ENCODE results near the gene AIDA.

The AIDA gene

GRCh38 chr1:222712253-222713090 lies at the start of gene AIDA, which contains the start of gene BROX:
Gene AIDA (minus strand): TSS chr1:222712491. CDS start chr1:222712317, 174 bp downstream.
Gene BROX (plus strand): TSS chr1:222712564. CDS start chr1:222715700, 3,136 bp downstream.
- no peak for TF ChIP-seq CTCF (conservative IDR thresholded peaks at IDR 0.05)
- H3K27ac ChIP-seq = peak within 1 kb of the TSS; percentile 92

DNA sequence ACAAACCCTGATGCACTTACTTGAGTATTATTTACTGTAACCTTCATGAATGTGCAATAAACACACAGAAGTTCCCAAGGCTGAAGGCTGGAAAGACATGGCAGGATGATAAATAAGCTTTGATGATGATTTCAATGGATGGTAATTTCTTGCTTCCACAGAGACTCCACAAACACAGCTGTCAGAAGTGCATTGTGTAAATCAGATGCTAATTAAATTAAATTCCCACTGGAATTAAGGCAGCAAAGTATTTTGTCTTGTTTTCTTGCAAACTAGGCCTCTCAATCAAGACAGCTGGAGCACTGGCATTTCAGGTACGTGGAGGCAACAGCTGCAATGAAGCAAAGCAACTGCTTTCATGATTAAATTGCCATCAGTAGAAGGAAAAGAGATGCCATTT lies 48.8 kb upstream of the AIDA start:
- TF ChIP-seq CTCF (conservative IDR thresholded peaks at IDR 0.05) = no peak
- H3K27ac ChIP-seq = no peak overlapping the region

GRCh38 chr1:222759451-222760035 lies 47.3 kb upstream of the AIDA start:
- no peak for TF ChIP-seq CTCF (conservative IDR thresholded peaks at IDR 0.05)
- H3K27ac ChIP-seq = no peak overlapping the region

GRCh38 chr1:222757646-222758268 lies 45.5 kb upstream of the AIDA start:
- no peak for TF ChIP-seq CTCF (conservative IDR thresholded peaks at IDR 0.05)
- no peak overlapping the region for H3K27ac ChIP-seq

DNA sequence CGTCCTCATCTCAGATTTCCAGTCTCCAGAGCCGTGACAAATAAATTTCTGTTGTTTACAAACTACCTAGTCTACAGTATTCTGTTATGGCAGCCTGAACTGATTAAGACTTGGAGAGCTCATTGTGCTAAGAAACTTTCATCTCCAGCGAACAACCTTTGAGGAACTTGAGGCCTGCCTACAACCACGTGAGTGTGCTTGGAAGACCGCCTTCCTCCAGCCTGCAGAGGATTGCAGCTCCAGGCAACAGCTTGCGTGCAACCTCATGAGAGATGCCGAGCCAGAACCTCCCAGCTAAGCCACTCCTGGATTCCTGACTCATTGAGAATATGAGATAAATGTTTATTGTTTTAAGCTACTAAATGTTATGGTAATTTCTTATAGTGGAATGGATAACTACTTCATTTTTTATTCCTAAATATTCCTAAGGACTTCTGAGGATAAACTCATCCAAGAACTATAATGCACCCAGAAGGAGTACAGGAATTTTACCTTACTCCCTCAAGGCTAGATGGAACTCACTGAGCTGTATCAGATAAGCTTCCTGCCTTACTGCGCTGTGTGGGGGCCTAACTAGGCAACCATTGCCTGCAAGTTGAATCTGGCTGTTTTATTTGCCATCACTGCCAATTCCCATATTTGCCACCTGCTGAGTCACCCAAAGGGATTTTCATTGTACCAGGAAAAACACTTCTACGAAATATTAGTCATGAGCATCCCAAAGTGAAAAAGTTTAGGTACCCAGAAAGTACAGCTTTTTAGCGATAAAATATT lies 42.3 kb upstream of the AIDA start:
- no peak for TF ChIP-seq CTCF (conservative IDR thresholded peaks at IDR 0.05)
- no peak overlapping the region for H3K27ac ChIP-seq

DNA sequence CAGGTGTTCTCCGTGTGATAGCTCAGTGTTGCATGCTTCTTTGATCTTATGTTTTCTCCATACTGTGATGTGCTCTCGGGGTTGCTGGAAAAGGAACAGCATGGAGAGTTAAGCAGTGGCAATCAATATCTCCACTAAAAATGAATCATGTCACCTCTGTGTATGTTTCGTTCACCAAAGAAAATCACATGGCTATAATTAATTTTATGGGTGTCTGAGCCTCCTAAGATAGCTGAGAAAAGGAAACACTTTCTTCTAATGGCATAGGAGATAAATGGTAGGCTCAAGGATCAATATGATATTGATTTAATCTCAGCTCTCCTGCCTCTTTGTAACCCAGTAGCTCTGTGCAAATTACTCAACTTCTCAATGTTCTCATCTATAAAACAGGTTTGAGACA lies 39.0 kb upstream of the AIDA start:
- no peak for TF ChIP-seq CTCF (conservative IDR thresholded peaks at IDR 0.05)

GRCh38 chr1:222750651-222751050 lies 38.4 kb upstream of the AIDA start:
- no peak for TF ChIP-seq CTCF (conservative IDR thresholded peaks at IDR 0.05)

More for the DNA sequence above, 39.0 kb upstream of the AIDA start:
- H3K27ac ChIP-seq = no peak overlapping the region

More at GRCh38 chr1:222750651-222751050, 38.4 kb upstream of the AIDA start:
- no peak overlapping the region for H3K27ac ChIP-seq
